HCT116 (cell line): ENCODE data around the gene ITGAE. TPM values are rescaled to one million over a fixed set of nuclear protein-coding genes. Genes with fewer than 3 reads are reported as not detected.
A peak's percentile ranks its signal among the peaks of the same experiment; 100 is the strongest.

Experiments
- ATAC-seq: fragments of 200-7000 bp; cut with Tn5 transposase; 2 replicates; pipeline ENCODE4 v1.9.1; 2020; ENCODE audit warnings: mild to moderate bottlenecking, moderate library complexity
- BruUV-seq: library from RNA; stranded (reverse); fragments of 400-500 nt; replicated peaks from 2 replicates; lab custom pipeline; 2021; lab: Mats Ljungman, UMichigan
- CTCF ChIA-PET: fragments of 300-600 bp; sonication (Branson Sonifier 250); formaldehyde crosslinking; loops from one replicate; lab custom pipeline; 2021; ENCODE audit warnings: antibody characterized with exemption; lab: Charles Lee
- POLR2A ChIA-PET: fragments of 300-600, 350-600 bp; sonication (Branson Sonifier 250); formaldehyde crosslinking; loops from one replicate; lab custom pipeline; 2021; ENCODE audit warnings: antibody characterized with exemption; lab: Charles Lee
- RAD21 ChIA-PET, 2 experiments: fragments of 300-600 bp; sonication (Branson Sonifier 250); formaldehyde crosslinking; loops; one replicate each; lab custom pipeline; 2023; ENCODE audit warnings: low total read pairs in 2 of 2; ENCODE audit not compliant: uncharacterized antibody in 2 of 2, unreplicated experiment in 2 of 2, low non-redundant PET in 1 of 2; lab: Charles Lee
- DNase-seq: peaks from one replicate; pipeline ENCODE4 v3.0.0-alpha.2; 2010; ENCODE audit warnings: low read depth, low spot score
- H2AFZ ChIP-seq: fragments of 200-600 bp; shearing (Covaris generic), sonication (generic); 2 replicates; pipeline ENCODE4 v1.6.1; 2017; ENCODE audit warnings: low read depth, mixed run types, mixed read lengths, antibody characterized with exemption, low read length; ENCODE audit not compliant: poor library complexity, severe bottlenecking
- H3K27ac ChIP-seq: 2 replicates; pipeline ENCODE4 v1.5.1; 2012; ENCODE audit warnings: low read depth, low read length
- H3K27me3 ChIP-seq: fragments of 200-600 bp; sonication (generic); 2 replicates; pipeline ENCODE4 v1.6.1; 2016; ENCODE audit warnings: mixed run types, low read length, mixed read lengths; ENCODE audit not compliant: insufficient read depth
- H3K36me3 ChIP-seq, 2 experiments: fragments of 200-500 bp in 1 of 2; fragments of 200-600 bp in 1 of 2; sonication (Bioruptor generic) in 1 of 2; sonication (generic) in 1 of 2; 2 replicates each; pipeline versions ENCODE4 v1.5.1 to v1.6.1; 2014 to 2016; ENCODE audit warnings: low read length in 2 of 2, inconsistent platforms in 1 of 2, mixed read lengths in 1 of 2, mixed run types in 1 of 2; ENCODE audit not compliant: insufficient read depth in 2 of 2, control insufficient read depth in 1 of 2
- H3K4me1 ChIP-seq, 2 experiments: fragments of 200-600 bp in 1 of 2; sonication (generic) in 1 of 2; 2 replicates each; pipeline versions ENCODE4 v1.5.1 to v1.6.1; 2012 to 2017; ENCODE audit warnings: low read length in 2 of 2, inconsistent platforms in 1 of 2, mild to moderate bottlenecking in 1 of 2, mixed read lengths in 1 of 2, mixed run types in 1 of 2, moderate library complexity in 1 of 2; ENCODE audit not compliant: insufficient read depth in 2 of 2, control insufficient read depth in 1 of 2
- H3K4me2 ChIP-seq: fragments of 200-600 bp; sonication (generic); 2 replicates; pipeline ENCODE4 v1.6.1; 2017; ENCODE audit warnings: mixed run types, low read length, mixed read lengths
- H3K4me3 ChIP-seq, 2 experiments: fragments of 200-600 bp in 1 of 2; sonication (generic) in 1 of 2; replicated peaks in 1 of 2; 2 replicates each; pipeline ENCODE4 v1.5.1; 2011 to 2016; ENCODE audit warnings: low read length in 2 of 2, control low read depth in 1 of 2, low read depth in 1 of 2, mild to moderate bottlenecking in 1 of 2, mixed read lengths in 1 of 2, mixed run types in 1 of 2
- H3K79me2 ChIP-seq: fragments of 200-600 bp; sonication (generic); 2 replicates; pipeline ENCODE4 v1.6.1; 2017; ENCODE audit warnings: mild to moderate bottlenecking, mixed run types, low read length, moderate library complexity, mixed read lengths; ENCODE audit not compliant: insufficient read depth
- H3K9ac ChIP-seq: fragments of 200-600 bp; sonication (generic); 2 replicates; pipeline ENCODE4 v1.6.1; 2016; ENCODE audit warnings: low read length, mixed read lengths
- H3K9me2 ChIP-seq: fragments of 200-600 bp; sonication (generic), shearing (Covaris generic); 2 replicates; pipeline ENCODE4 v1.6.1; 2017; ENCODE audit warnings: mixed run types, mild to moderate bottlenecking, moderate library complexity; ENCODE audit not compliant: insufficient read depth
- H3K9me3 ChIP-seq, 2 experiments: fragments of 200-500 bp in 1 of 2; fragments of 200-600 bp in 1 of 2; sonication (Bioruptor generic) in 1 of 2; sonication (generic) in 1 of 2; 2 replicates each; pipeline ENCODE4 v1.6.1; 2014 to 2017; ENCODE audit warnings: low read length in 2 of 2, mixed read lengths in 2 of 2, inconsistent platforms in 1 of 2, low read depth in 1 of 2, mild to moderate bottlenecking in 1 of 2, mixed run types in 1 of 2, moderate library complexity in 1 of 2; ENCODE audit not compliant: control insufficient read depth in 1 of 2, insufficient read depth in 1 of 2
- H4K20me1 ChIP-seq: fragments of 200-600 bp; sonication (generic), shearing (Covaris generic); 2 replicates; pipeline ENCODE4 v1.6.1; 2017; ENCODE audit warnings: mixed run types, mild to moderate bottlenecking, moderate library complexity; ENCODE audit not compliant: insufficient read depth
- CEBPB ChIP-seq: IDR thresholded peaks from 2 replicates; pipeline ENCODE4 v1.6.1; 2012; ENCODE audit warnings: low read depth
- ELF1 ChIP-seq: IDR thresholded peaks from 2 replicates; pipeline ENCODE4 v1.6.1; 2012; ENCODE audit warnings: low read depth, borderline replicate concordance
- EZH2 ChIP-seq: fragments of 200-600 bp; sonication (generic); IDR thresholded peaks from 2 replicates; pipeline ENCODE4 v1.6.1; 2017; ENCODE audit warnings: antibody characterized with exemption, mixed run types
- EZH2phosphoT487 ChIP-seq: fragments of 200-600 bp; IDR thresholded peaks from 2 replicates; pipeline ENCODE4 v1.6.1; 2018; ENCODE audit warnings: antibody characterized with exemption, borderline replicate concordance
- JUND ChIP-seq: IDR thresholded peaks from 2 replicates; pipeline ENCODE4 v1.6.1; 2012
- POLR2A ChIP-seq: IDR thresholded peaks from 2 replicates; pipeline ENCODE4 v1.7.0; 2011; ENCODE audit warnings: borderline replicate concordance; ENCODE audit not compliant: insufficient read depth, insufficient read length; ENCODE audit errors: extremely low read depth
- YY1 ChIP-seq: IDR thresholded peaks from 2 replicates; pipeline ENCODE4 v1.6.1; 2011; ENCODE audit warnings: low read length, low read depth, moderate library complexity, mild to moderate bottlenecking; ENCODE audit not compliant: insufficient replicate concordance; ENCODE audit errors: extremely low read depth
- ZNF274 ChIP-seq: fragments of 200-500 bp; sonication (Bioruptor generic); IDR thresholded peaks from 2 replicates; pipeline ENCODE4 v1.6.1; 2014; ENCODE audit warnings: mild to moderate bottlenecking, low read depth, low read length, inconsistent platforms
- intact Hi-C: fragments of 100-400 bp; cut with micrococcal nuclease; formaldehyde crosslinking; loops from 2 replicates; pipeline ENCODE4 v1.10.0; 2022
- total RNA-seq: library from RNA; stranded (reverse); gene quantifications from one replicate; pipeline ENCODE4 v1.2.1, GENCODE V29; 2021; ENCODE audit not compliant: unreplicated experiment
- TF ChIP-seq, protein P1 (sequence below): IDR thresholded peaks from 2 replicates; pipeline ENCODE4 v1.6.1; 2012
- TF ChIP-seq, protein P2 (sequence below), 3 experiments: fragments of 200-600 bp in 1 of 3; sonication (generic) in 1 of 3; IDR thresholded peaks in 2 of 3; conservative IDR thresholded peaks in 1 of 3; 2 replicates each; pipeline ENCODE4 v1.5.1; 2012 to 2017; ENCODE audit warnings: low read depth in 2 of 3, low read length in 2 of 3, antibody characterized with exemption in 1 of 3, borderline replicate concordance in 1 of 3, control low read depth in 1 of 3, mild to moderate bottlenecking in 1 of 3, mixed read lengths in 1 of 3, mixed run types in 1 of 3, moderate library complexity in 1 of 3; ENCODE audit not compliant: insufficient read depth in 1 of 3
- TF ChIP-seq, protein P3 (sequence below): IDR thresholded peaks from 2 replicates; pipeline ENCODE4 v1.6.1; 2012; ENCODE audit warnings: low read depth

ITGAE gene
- total RNA-seq, 1 experiment from 2014 or later, result 19.9 TPM

DNA sequence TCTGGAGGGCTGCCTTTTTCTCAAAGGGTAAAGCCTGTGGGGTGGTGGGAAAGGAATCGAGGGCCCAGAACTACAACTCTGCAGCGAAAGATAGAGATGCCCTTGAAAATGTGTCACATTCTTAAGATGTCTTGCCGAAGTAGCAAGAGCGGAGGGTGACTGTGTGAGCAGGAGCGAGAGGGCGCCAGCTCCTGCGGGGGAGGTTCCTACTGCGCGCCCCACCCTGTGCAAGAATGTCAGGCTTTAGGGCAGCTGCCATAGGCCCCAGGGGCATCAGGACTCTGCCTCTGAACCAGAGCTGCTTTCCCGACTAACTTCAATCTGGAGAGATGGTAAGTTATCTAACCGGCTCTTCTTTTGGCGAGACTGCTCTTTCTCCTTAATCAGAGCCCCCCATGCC lies 11.8 kb upstream of the ITGAE start:
- no peaks in the 10 kb centered on the region for H3K27me3 ChIP-seq
- no TSS peak for BruUV-seq
- no peaks in the 10 kb centered on the region for H3K79me2 ChIP-seq
- DNase-seq (no peak), ATAC-seq (no peak)
- no peaks in the 10 kb centered on the region for H3K9me3 ChIP-seq
- no peaks in the 10 kb centered on the region for H3K9me2 ChIP-seq
- intact Hi-C loops, result no loop called here
- H3K4me2 ChIP-seq, result no peak overlapping the region
- no peaks in the 10 kb centered on the region for H4K20me1 ChIP-seq
- ChIA-PET CTCF (no interaction called here), POLR2A (no interaction called here), RAD21 (no interaction called here)
- H3K9ac ChIP-seq, result no peak overlapping the region
- no peak overlapping the region for H2AFZ ChIP-seq
- no peak for TF ChIP-seq EZH2phosphoT487
- TF ChIP-seq, protein P1, sequence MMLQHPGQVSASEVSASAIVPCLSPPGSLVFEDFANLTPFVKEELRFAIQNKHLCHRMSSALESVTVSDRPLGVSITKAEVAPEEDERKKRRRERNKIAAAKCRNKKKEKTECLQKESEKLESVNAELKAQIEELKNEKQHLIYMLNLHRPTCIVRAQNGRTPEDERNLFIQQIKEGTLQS, result no peak
- TF ChIP-seq ELF1, result no peak
- no peak for TF ChIP-seq POLR2A
- TF ChIP-seq, protein P2, sequence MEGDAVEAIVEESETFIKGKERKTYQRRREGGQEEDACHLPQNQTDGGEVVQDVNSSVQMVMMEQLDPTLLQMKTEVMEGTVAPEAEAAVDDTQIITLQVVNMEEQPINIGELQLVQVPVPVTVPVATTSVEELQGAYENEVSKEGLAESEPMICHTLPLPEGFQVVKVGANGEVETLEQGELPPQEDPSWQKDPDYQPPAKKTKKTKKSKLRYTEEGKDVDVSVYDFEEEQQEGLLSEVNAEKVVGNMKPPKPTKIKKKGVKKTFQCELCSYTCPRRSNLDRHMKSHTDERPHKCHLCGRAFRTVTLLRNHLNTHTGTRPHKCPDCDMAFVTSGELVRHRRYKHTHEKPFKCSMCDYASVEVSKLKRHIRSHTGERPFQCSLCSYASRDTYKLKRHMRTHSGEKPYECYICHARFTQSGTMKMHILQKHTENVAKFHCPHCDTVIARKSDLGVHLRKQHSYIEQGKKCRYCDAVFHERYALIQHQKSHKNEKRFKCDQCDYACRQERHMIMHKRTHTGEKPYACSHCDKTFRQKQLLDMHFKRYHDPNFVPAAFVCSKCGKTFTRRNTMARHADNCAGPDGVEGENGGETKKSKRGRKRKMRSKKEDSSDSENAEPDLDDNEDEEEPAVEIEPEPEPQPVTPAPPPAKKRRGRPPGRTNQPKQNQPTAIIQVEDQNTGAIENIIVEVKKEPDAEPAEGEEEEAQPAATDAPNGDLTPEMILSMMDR (IDR thresholded peaks at IDR 0.05 in 2 of 3, conservative IDR thresholded peaks at IDR 0.05 in 1 of 3; ENCODE audit: borderline replicate concordance in 1 of 3, insufficient read depth in 1 of 3, low read depth in 2 of 3, low read length in 2 of 3), result no peak
- TF ChIP-seq YY1, result no peak
- H3K36me3 ChIP-seq, result peaks cover 29 to 42% of the 10 kb centered on the region in 2 experiments; a peak in 3 of 4 replicates
- H3K27ac ChIP-seq, result no peak overlapping the region
- peaks cover 3 to 6% of the 10 kb centered on the region in 2 experiments; a peak in 2 of 4 replicates for H3K4me1 ChIP-seq
- no peak overlapping the region for H3K4me3 ChIP-seq

DNA sequence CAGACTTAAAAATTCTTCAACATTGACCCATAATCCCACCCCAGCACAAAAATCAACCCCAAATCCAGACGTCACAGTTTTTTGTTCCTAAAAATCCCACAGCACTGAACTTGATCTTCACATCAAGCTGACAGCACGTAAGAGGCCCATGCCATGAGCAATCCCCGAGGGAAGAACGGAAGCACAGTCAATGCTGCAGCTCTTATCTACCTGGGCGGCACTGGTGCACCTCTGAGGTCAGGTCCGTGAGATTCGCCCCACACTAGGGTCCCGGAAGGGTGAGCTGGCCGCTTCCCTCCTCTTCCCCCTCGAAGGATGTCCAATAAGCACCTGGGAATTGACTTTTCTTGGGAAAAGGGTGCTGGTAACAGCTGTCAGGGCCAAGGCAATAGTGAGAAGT lies 11.3 kb upstream of the ITGAE start:
- Histone ChIP-seq H3K4me1 (peaks cover 3 to 6% of the 10 kb centered on the region in 2 experiments; a peak in 2 of 4 replicates), H3K9me2 (no peaks in the 10 kb centered on the region), H3K4me2 (no peak overlapping the region), H3K27me3 (no peaks in the 10 kb centered on the region), H3K79me2 (no peaks in the 10 kb centered on the region), H3K9ac (no peak overlapping the region), H3K9me3 (no peaks in the 10 kb centered on the region), H4K20me1 (no peaks in the 10 kb centered on the region), H3K36me3 (peaks cover 26 to 45% of the 10 kb centered on the region in 2 experiments; a peak in 3 of 4 replicates), H2AFZ (no peak overlapping the region), H3K4me3 (no peak overlapping the region), H3K27ac (no peak overlapping the region)
- DNase-seq, result no peak
- CTCF ChIA-PET, result interaction anchor here (1.7 kb wide), 1 partner anchor 75 kb away, joined by 5 read pairs; no protein-coding TSS in a partner anchor
- RAD21 ChIA-PET, result no interaction called here
- ATAC-seq, result no peak
- BruUV-seq, result TSS peak; percentile 41
- POLR2A ChIA-PET, result no interaction called here
- intact Hi-C loops, result no loop called here
- TF ChIP-seq ELF1 (no peak), CEBPB (no peak), ZNF274 (no peak), EZH2 (no peak), JUND (no peak), POLR2A (no peak)
- TF ChIP-seq, protein P2 (IDR thresholded peaks at IDR 0.05 in 2 of 3, conservative IDR thresholded peaks at IDR 0.05 in 1 of 3; ENCODE audit: borderline replicate concordance in 1 of 3, insufficient read depth in 1 of 3, low read depth in 2 of 3, low read length in 2 of 3), result no peak
- TF ChIP-seq, protein P3, sequence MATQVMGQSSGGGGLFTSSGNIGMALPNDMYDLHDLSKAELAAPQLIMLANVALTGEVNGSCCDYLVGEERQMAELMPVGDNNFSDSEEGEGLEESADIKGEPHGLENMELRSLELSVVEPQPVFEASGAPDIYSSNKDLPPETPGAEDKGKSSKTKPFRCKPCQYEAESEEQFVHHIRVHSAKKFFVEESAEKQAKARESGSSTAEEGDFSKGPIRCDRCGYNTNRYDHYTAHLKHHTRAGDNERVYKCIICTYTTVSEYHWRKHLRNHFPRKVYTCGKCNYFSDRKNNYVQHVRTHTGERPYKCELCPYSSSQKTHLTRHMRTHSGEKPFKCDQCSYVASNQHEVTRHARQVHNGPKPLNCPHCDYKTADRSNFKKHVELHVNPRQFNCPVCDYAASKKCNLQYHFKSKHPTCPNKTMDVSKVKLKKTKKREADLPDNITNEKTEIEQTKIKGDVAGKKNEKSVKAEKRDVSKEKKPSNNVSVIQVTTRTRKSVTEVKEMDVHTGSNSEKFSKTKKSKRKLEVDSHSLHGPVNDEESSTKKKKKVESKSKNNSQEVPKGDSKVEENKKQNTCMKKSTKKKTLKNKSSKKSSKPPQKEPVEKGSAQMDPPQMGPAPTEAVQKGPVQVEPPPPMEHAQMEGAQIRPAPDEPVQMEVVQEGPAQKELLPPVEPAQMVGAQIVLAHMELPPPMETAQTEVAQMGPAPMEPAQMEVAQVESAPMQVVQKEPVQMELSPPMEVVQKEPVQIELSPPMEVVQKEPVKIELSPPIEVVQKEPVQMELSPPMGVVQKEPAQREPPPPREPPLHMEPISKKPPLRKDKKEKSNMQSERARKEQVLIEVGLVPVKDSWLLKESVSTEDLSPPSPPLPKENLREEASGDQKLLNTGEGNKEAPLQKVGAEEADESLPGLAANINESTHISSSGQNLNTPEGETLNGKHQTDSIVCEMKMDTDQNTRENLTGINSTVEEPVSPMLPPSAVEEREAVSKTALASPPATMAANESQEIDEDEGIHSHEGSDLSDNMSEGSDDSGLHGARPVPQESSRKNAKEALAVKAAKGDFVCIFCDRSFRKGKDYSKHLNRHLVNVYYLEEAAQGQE, result no peak
